Stimulated activated CD4-positive, alpha-beta T cell treated with anti-CD3 and anti-CD28 coated beads, Interleukin-12 subunit alpha, Interleukin-12 subunit beta, amount 100 ng/mL, for 48 hours (primary cell): Measurements from ENCODE around the gene MRS2.
"Not testable (repeated sequence)": the region's sequence is repeated elsewhere in the genome, so short reads cannot be mapped to it uniquely, and the experiment has no call there.

Source experiments
- DNase-seq, 3 donors: peaks; one replicate each; pipeline ENCODE4 v3.0.0-alpha.2; 2020; ENCODE audit warnings: low read depth in 2 of 3, low spot score in 1 of 3

MRS2 gene

GRCh38 chr6:24387818-24388217 lies 14.9 kb upstream of the MRS2 start:
- no peak for DNase-seq

GRCh38 chr6:24391208-24391607 lies 11.5 kb upstream of the MRS2 start:
- DNase-seq: no peak

GRCh38 chr6:24391756-24392405 lies 10.9 kb upstream of the MRS2 start:
- DNase-seq: no peak

- DNase-seq: no peak
These were observed 8.5 kb upstream of the MRS2 start for GRCh38 chr6:24394061-24394779.

- DNase-seq: no peak
These were observed 7.8 kb upstream of the MRS2 start for GRCh38 chr6:24394780-24395437.

GRCh38 chr6:24396824-24397223 lies 5.9 kb upstream of the MRS2 start:
- DNase-seq: no peak

- no peak for DNase-seq
These were observed 5.1 kb upstream of the MRS2 start for GRCh38 chr6:24397631-24398030.

GRCh38 chr6:24400045-24401039 lies 2.4 kb upstream of the MRS2 start:
- DNase-seq: not testable (repeated sequence)

- DNase-seq: no peak
These were observed 1.3 kb upstream of the MRS2 start for GRCh38 chr6:24401458-24401857.

- no peak for DNase-seq
These were observed 727 bp downstream of the MRS2 start for GRCh38 chr6:24403501-24403824.

GRCh38 chr6:24405262-24405661 lies 2.5 kb downstream of the MRS2 start:
- no peak for DNase-seq

GRCh38 chr6:24408719-24409410 lies 6.1 kb downstream of the MRS2 start:
- no peak for DNase-seq

GRCh38 chr6:24410622-24411021 lies 7.9 kb downstream of the MRS2 start:
- no peak for DNase-seq

- DNase-seq: no peak
These were observed 9.6 kb downstream of the MRS2 start for GRCh38 chr6:24412294-24412693.

GRCh38 chr6:24414531-24414930 lies 11.8 kb downstream of the MRS2 start:
- not testable (repeated sequence) for DNase-seq

- DNase-seq: no peak
These were observed 13.0 kb downstream of the MRS2 start for GRCh38 chr6:24415753-24416152.

- DNase-seq: no peak
These were observed 16.8 kb downstream of the MRS2 start for GRCh38 chr6:24419526-24419925.

- no peak for DNase-seq
These were observed 22.4 kb downstream of the MRS2 start for GRCh38 chr6:24425091-24425490.

- DNase-seq: no peak
These were observed 24.2 kb downstream of the MRS2 start for GRCh38 chr6:24426729-24427446.

- no peak for DNase-seq
These were observed 25.9 kb downstream of the MRS2 start for GRCh38 chr6:24428615-24429014.
